ENCODE data around the gene CA11.

DNA sequence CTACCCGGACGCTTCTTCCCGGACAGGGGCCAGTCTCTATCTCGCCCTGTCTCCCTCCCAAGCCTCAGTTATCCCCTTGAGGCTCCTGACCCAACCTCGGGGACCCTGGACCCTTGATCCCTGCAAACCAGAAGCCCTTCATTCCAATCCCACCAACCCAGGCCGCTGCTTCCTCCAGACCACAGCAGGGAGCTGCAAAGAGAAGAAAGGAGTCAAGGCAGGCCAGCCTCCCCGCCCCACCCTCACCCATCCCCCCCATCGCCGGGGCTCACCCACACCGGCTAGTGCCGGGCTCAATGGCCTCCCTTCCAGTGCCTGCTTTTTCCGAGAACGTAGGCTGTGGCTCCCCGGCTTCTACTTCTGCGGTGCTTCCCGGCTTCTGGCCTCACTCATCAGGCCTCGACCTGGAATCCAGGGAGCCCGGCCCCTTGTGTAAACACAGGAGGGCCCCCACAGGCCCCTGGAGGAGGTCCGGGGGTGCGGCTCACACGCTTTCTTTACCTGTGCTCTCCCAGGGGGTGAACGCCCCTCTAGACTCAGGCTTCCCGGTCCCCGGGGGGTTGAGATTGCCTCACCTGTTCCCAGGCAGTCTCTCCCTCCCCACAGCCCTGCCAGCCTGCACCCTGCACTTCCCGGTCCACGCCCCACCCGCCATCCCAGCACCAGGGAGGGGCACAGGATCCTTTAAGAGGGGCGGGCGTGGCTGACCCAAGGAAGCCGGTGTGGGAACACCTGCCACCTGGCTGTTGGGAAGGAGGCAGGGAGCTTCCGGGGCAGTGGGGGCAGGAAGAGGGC is 31.4 kb downstream of the CA11 start, which contains the start of gene FAM83E:
- TF ChIP-seq, protein P1, sequence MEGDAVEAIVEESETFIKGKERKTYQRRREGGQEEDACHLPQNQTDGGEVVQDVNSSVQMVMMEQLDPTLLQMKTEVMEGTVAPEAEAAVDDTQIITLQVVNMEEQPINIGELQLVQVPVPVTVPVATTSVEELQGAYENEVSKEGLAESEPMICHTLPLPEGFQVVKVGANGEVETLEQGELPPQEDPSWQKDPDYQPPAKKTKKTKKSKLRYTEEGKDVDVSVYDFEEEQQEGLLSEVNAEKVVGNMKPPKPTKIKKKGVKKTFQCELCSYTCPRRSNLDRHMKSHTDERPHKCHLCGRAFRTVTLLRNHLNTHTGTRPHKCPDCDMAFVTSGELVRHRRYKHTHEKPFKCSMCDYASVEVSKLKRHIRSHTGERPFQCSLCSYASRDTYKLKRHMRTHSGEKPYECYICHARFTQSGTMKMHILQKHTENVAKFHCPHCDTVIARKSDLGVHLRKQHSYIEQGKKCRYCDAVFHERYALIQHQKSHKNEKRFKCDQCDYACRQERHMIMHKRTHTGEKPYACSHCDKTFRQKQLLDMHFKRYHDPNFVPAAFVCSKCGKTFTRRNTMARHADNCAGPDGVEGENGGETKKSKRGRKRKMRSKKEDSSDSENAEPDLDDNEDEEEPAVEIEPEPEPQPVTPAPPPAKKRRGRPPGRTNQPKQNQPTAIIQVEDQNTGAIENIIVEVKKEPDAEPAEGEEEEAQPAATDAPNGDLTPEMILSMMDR (conservative IDR thresholded peaks at IDR 0.05; ENCODE audit: low read depth, low read length), result no peak
- no peak for TF ChIP-seq EZH2 (IDR thresholded peaks at IDR 0.05; ENCODE audit: borderline replicate concordance, low read depth, low read length, poor library complexity, severe bottlenecking)

Data from A673 (cell line).